ENCODE results near the gene GOLGA3.
"Not testable (repeated sequence)": the region's sequence is repeated elsewhere in the genome, so short reads cannot be mapped to it uniquely, and the experiment has no call there.

The GOLGA3 gene

GRCh38 chr12:132812631-132813305 is 15.9 kb downstream of the GOLGA3 start:
- DNase-seq (ENCODE audit: low read depth in 2 of 2), result peak in 1 of 2 experiments; percentile 11

- DNase-seq (ENCODE audit: low read depth in 2 of 2), result not testable (repeated sequence)
Observed at GRCh38 chr12:132809391-132809790, 19.3 kb downstream of the GOLGA3 start.

GRCh38 chr12:132807295-132808092 is 21.2 kb downstream of the GOLGA3 start:
- no peak for DNase-seq (ENCODE audit: low read depth in 2 of 2)

GRCh38 chr12:132806857-132807256 is 21.8 kb downstream of the GOLGA3 start:
- no peak for DNase-seq (ENCODE audit: low read depth in 2 of 2)

GRCh38 chr12:132804426-132804861 is 24.2 kb downstream of the GOLGA3 start:
- no peak for DNase-seq (ENCODE audit: low read depth in 2 of 2)

- DNase-seq (ENCODE audit: low read depth in 2 of 2), result no peak
Observed at GRCh38 chr12:132803888-132804287, 24.8 kb downstream of the GOLGA3 start.

GRCh38 chr12:132803125-132803524 is 25.5 kb downstream of the GOLGA3 start:
- DNase-seq (ENCODE audit: low read depth in 2 of 2), result no peak

GRCh38 chr12:132801741-132802140 is 26.9 kb downstream of the GOLGA3 start:
- no peak for DNase-seq (ENCODE audit: low read depth in 2 of 2)

GRCh38 chr12:132798836-132799235 is 29.8 kb downstream of the GOLGA3 start:
- DNase-seq (ENCODE audit: low read depth in 2 of 2), result no peak

GRCh38 chr12:132797820-132798570 is 30.7 kb downstream of the GOLGA3 start:
- no peak for DNase-seq (ENCODE audit: low read depth in 2 of 2)

GRCh38 chr12:132795847-132796246 is 32.8 kb downstream of the GOLGA3 start:
- no peak for DNase-seq (ENCODE audit: low read depth in 2 of 2)

- DNase-seq (ENCODE audit: low read depth in 2 of 2), result not testable (repeated sequence)
Observed at GRCh38 chr12:132791940-132792339, 36.7 kb downstream of the GOLGA3 start.

- no peak for DNase-seq (ENCODE audit: low read depth in 2 of 2)
Observed at GRCh38 chr12:132789099-132789471, 39.6 kb downstream of the GOLGA3 start.

GRCh38 chr12:132788375-132789098 is 40.1 kb downstream of the GOLGA3 start:
- DNase-seq (ENCODE audit: low read depth in 2 of 2), result no peak

- DNase-seq (ENCODE audit: low read depth in 2 of 2), result no peak
Observed at GRCh38 chr12:132787877-132788276, 40.8 kb downstream of the GOLGA3 start.

GRCh38 chr12:132786192-132786591 is 42.5 kb downstream of the GOLGA3 start:
- no peak for DNase-seq (ENCODE audit: low read depth in 2 of 2)

GRCh38 chr12:132784580-132784979 is 44.1 kb downstream of the GOLGA3 start:
- no peak for DNase-seq (ENCODE audit: low read depth in 2 of 2)

- DNase-seq (ENCODE audit: low read depth in 2 of 2), result no peak
Observed at GRCh38 chr12:132783917-132784531, 44.6 kb downstream of the GOLGA3 start.

GRCh38 chr12:132781938-132782337 is 46.7 kb downstream of the GOLGA3 start:
- no peak for DNase-seq (ENCODE audit: low read depth in 2 of 2)

GRCh38 chr12:132779781-132780353 is 48.8 kb downstream of the GOLGA3 start:
- DNase-seq (ENCODE audit: low read depth in 2 of 2), result no peak

GRCh38 chr12:132777614-132778013 is 51.1 kb downstream of the GOLGA3 start:
- no peak for DNase-seq (ENCODE audit: low read depth in 2 of 2)

Measured in fibroblast of skin of left quadriceps (primary cell).